UCSD-AML1 (cell line): ENCODE measurements around the gene TMEM145.
"Not testable (repeated sequence)": the region's sequence is repeated elsewhere in the genome, so short reads cannot be mapped to it uniquely, and the experiment has no call there.

Experiments used
- DNase-seq: peaks from one replicate; lab custom pipeline; 2025; ENCODE audit not compliant: unreplicated experiment; lab: John Stamatoyannopoulos, UW

The TMEM145 gene

GRCh38 chr19:42313096-42313839 lies at the start of gene TMEM145:
Gene TMEM145, plus strand, starts transcription at chr19:42313309. Its CDS starts 68 bp downstream, at chr19:42313377.
- DNase-seq = no peak

- not testable (repeated sequence) for DNase-seq
Observed at GRCh38 chr19:42266105-42266504, 47.0 kb upstream of the TMEM145 start.

- not testable (repeated sequence) for DNase-seq
Observed at GRCh38 chr19:42266928-42267603, 46.0 kb upstream of the TMEM145 start.

GRCh38 chr19:42267644-42268141 lies 45.4 kb upstream of the TMEM145 start:
- DNase-seq = no peak

- peak; percentile 97 for DNase-seq
Observed at GRCh38 chr19:42268142-42268703, 44.9 kb upstream of the TMEM145 start.

- DNase-seq = peak; percentile 99
Observed at GRCh38 chr19:42268704-42269477, 44.2 kb upstream of the TMEM145 start, which contains the start of gene CIC. Gene CIC, plus strand, starts transcription at chr19:42269252. Its CDS starts 2,532 bp downstream, at chr19:42271784.

- DNase-seq = no peak
Observed at GRCh38 chr19:42269478-42270345, 43.4 kb upstream of the TMEM145 start.

GRCh38 chr19:42270346-42271044 lies 42.6 kb upstream of the TMEM145 start:
- peak; percentile 47 for DNase-seq

GRCh38 chr19:42271045-42271419 lies 42.1 kb upstream of the TMEM145 start:
- DNase-seq = no peak

- no peak for DNase-seq
Observed at GRCh38 chr19:42271861-42272534, 41.1 kb upstream of the TMEM145 start.

GRCh38 chr19:42272535-42272897 lies 40.6 kb upstream of the TMEM145 start:
- no peak for DNase-seq

- no peak for DNase-seq
Observed at GRCh38 chr19:42272989-42273406, 40.1 kb upstream of the TMEM145 start.

GRCh38 chr19:42273407-42274064 lies 39.6 kb upstream of the TMEM145 start:
- DNase-seq = no peak

- no peak for DNase-seq
Observed at GRCh38 chr19:42274065-42274682, 38.9 kb upstream of the TMEM145 start.

- DNase-seq = no peak
Observed at GRCh38 chr19:42275103-42275502, 38.0 kb upstream of the TMEM145 start.

GRCh38 chr19:42275517-42275916 lies 37.6 kb upstream of the TMEM145 start:
- no peak for DNase-seq

GRCh38 chr19:42276284-42276683 lies 36.8 kb upstream of the TMEM145 start:
- no peak for DNase-seq

- DNase-seq = no peak
Observed at GRCh38 chr19:42276821-42277220, 36.3 kb upstream of the TMEM145 start.
